ENCODE data around the gene NCOA7.

- TF ChIP-seq POLR2A (IDR thresholded peaks at IDR 0.05) (no peak), CTCF (IDR thresholded peaks at IDR 0.05) (no peak), EP300 (IDR thresholded peaks at IDR 0.05) (no peak), POLR2AphosphoS5 (IDR thresholded peaks at IDR 0.05) (no peak)
These were observed 75.7 kb downstream of the NCOA7 start for GRCh38 chr6:125866433-125866832.

Measured in stomach (tissue), 4 donors.